ENCODE results near the gene ZMAT5.

DNA sequence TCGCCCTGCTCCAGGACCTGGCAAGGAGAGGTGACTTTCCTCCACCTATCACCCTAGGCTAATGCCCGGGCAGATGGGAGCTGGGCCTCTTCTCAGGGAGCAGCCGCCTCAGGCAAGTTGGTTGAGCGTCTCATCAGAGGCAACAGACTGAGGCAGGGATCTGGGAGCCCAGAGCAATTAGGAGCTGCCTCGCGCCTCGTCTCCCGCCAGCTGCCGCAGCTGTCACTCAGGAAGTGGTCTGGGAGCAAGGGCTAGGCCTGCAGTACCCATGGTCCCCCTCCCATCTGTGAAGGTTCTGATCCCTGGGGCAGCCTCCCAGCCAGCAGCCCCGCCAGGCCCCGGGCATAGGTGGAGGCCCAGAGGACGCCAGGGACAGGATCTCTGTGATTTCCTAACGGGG lies 51.6 kb downstream of the ZMAT5 start:
- TF ChIP-seq TEAD4 (IDR thresholded peaks at IDR 0.05), result no peak
- no peak for TF ChIP-seq ZBTB7A (IDR thresholded peaks at IDR 0.05; ENCODE audit: low read depth)
- no peak for TF ChIP-seq RAD21 (IDR thresholded peaks at IDR 0.05; ENCODE audit: low read depth)
- TF ChIP-seq YY1 (IDR thresholded peaks at IDR 0.05; ENCODE audit: low read depth), result no peak
- TF ChIP-seq EGR1 (IDR thresholded peaks at IDR 0.05), result no peak
- TF ChIP-seq, protein P1, sequence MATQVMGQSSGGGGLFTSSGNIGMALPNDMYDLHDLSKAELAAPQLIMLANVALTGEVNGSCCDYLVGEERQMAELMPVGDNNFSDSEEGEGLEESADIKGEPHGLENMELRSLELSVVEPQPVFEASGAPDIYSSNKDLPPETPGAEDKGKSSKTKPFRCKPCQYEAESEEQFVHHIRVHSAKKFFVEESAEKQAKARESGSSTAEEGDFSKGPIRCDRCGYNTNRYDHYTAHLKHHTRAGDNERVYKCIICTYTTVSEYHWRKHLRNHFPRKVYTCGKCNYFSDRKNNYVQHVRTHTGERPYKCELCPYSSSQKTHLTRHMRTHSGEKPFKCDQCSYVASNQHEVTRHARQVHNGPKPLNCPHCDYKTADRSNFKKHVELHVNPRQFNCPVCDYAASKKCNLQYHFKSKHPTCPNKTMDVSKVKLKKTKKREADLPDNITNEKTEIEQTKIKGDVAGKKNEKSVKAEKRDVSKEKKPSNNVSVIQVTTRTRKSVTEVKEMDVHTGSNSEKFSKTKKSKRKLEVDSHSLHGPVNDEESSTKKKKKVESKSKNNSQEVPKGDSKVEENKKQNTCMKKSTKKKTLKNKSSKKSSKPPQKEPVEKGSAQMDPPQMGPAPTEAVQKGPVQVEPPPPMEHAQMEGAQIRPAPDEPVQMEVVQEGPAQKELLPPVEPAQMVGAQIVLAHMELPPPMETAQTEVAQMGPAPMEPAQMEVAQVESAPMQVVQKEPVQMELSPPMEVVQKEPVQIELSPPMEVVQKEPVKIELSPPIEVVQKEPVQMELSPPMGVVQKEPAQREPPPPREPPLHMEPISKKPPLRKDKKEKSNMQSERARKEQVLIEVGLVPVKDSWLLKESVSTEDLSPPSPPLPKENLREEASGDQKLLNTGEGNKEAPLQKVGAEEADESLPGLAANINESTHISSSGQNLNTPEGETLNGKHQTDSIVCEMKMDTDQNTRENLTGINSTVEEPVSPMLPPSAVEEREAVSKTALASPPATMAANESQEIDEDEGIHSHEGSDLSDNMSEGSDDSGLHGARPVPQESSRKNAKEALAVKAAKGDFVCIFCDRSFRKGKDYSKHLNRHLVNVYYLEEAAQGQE (IDR thresholded peaks at IDR 0.05; ENCODE audit: low read depth), result no peak
- TF ChIP-seq, protein P2, sequence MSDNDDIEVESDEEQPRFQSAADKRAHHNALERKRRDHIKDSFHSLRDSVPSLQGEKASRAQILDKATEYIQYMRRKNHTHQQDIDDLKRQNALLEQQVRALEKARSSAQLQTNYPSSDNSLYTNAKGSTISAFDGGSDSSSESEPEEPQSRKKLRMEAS (IDR thresholded peaks at IDR 0.05), result no peak
- no peak for TF ChIP-seq TCF12 (IDR thresholded peaks at IDR 0.05; ENCODE audit: low read depth)
